Measurements from ENCODE around the gene CFAP61. TPM values are rescaled to one million over a fixed set of nuclear protein-coding genes. Genes with fewer than 3 reads are reported as not detected.

CFAP61 gene
- total and polyA plus RNA-seq, 8 donors: 0.95 to 5.3 (median 3.2) TPM; not detected in 1

GRCh38 chr20:20334489-20334888, 282.2 kb downstream of the CFAP61 start:
- DNase-seq (no peak), ATAC-seq (no peak)
- no peak for TF ChIP-seq CTCF (IDR thresholded peaks at IDR 0.05)
- no peak overlapping the region for H3K27ac ChIP-seq
- H3K4me1 ChIP-seq: peaks cover 0 to 9% of the 10 kb centered on the region in 2 donors
- no peak overlapping the region for H3K4me3 ChIP-seq
- no peaks in the 10 kb centered on the region for H3K9me3 ChIP-seq
- intact Hi-C loops (cut with DNase I): no loop called here
- H3K36me3 ChIP-seq: no peaks in the 10 kb centered on the region
- H3K27me3 ChIP-seq: peaks cover 0 to 10% of the 10 kb centered on the region in 2 donors

GRCh38 chr20:20338133-20338730, 285.9 kb downstream of the CFAP61 start:
- Histone ChIP-seq H3K27me3 (peaks cover 0 to 26% of the 10 kb centered on the region in 2 donors), H3K27ac (no peak overlapping the region), H3K9me3 (no peaks in the 10 kb centered on the region), H3K4me3 (no peak overlapping the region), H3K36me3 (no peaks in the 10 kb centered on the region), H3K4me1 (no peaks in the 10 kb centered on the region)
- intact Hi-C loops (cut with DNase I): no loop called here
- DNase-seq (peak in 1 of 4 donors; percentile 73), ATAC-seq (no peak)
- no peak for TF ChIP-seq CTCF (IDR thresholded peaks at IDR 0.05)

GRCh38 chr20:20340443-20340842, 288.1 kb downstream of the CFAP61 start:
- no peak for ATAC-seq
- H3K27me3 ChIP-seq: peaks cover 0 to 30% of the 10 kb centered on the region in 2 donors
- intact Hi-C loops (cut with DNase I): no loop called here
- H3K9me3 ChIP-seq: no peaks in the 10 kb centered on the region
- H3K36me3 ChIP-seq: no peaks in the 10 kb centered on the region
- no peaks in the 10 kb centered on the region for H3K4me1 ChIP-seq
- peak in 1 of 4 donors; percentile 57 for DNase-seq
- H3K4me3 ChIP-seq: no peak overlapping the region
- H3K27ac ChIP-seq: no peak overlapping the region
- no peak for TF ChIP-seq CTCF (IDR thresholded peaks at IDR 0.05)

GRCh38 chr20:20341371-20341770, 289.0 kb downstream of the CFAP61 start:
- Histone ChIP-seq H3K4me3 (no peak overlapping the region), H3K27me3 (peaks cover 0 to 30% of the 10 kb centered on the region in 2 donors), H3K9me3 (no peaks in the 10 kb centered on the region), H3K4me1 (no peaks in the 10 kb centered on the region), H3K36me3 (no peaks in the 10 kb centered on the region), H3K27ac (no peak overlapping the region)
- no peak for DNase-seq
- no peak for TF ChIP-seq CTCF (IDR thresholded peaks at IDR 0.05)
- ATAC-seq: no peak
- intact Hi-C loops (cut with DNase I): no loop called here

- H3K9me3 ChIP-seq: no peaks in the 10 kb centered on the region
- H3K27me3 ChIP-seq: peaks cover 0 to 30% of the 10 kb centered on the region in 2 donors
- intact Hi-C loops (cut with DNase I): no loop called here
- ATAC-seq: no peak
- no peak overlapping the region for H3K4me3 ChIP-seq
- no peak for TF ChIP-seq CTCF (IDR thresholded peaks at IDR 0.05)
- H3K4me1 ChIP-seq: no peaks in the 10 kb centered on the region
- no peak for DNase-seq
- no peaks in the 10 kb centered on the region for H3K36me3 ChIP-seq
- H3K27ac ChIP-seq: no peak overlapping the region
Observed at GRCh38 chr20:20342066-20342465, 289.7 kb downstream of the CFAP61 start.

Measured in left lung (tissue), 10 donors.